GM23338 (cell line): ENCODE results near the gene CSF3. TPM values are rescaled to one million over a fixed set of nuclear protein-coding genes. Genes with fewer than 3 reads are reported as not detected.

Source experiments
- ATAC-seq: fragments of 200-7000 bp; cut with Tn5 transposase; 3 replicates; pipeline ENCODE4 v1.9.1; 2020
- DNase-seq: peaks from one replicate; pipeline ENCODE4 v3.0.0-alpha.2; 2015; ENCODE audit warnings: low spot score
- H2AFZ ChIP-seq: fragments of 200-600 bp; sonication (generic); 2 replicates; pipeline ENCODE4 v1.8.0; 2016; ENCODE audit warnings: antibody characterized with exemption, mild to moderate bottlenecking, moderate library complexity
- H3F3A ChIP-seq: fragments of 200-600 bp; sonication (generic); replicated peaks from 2 replicates; pipeline ENCODE4 v1.8.0; 2017; ENCODE audit warnings: antibody characterized with exemption, mixed run types, low read depth
- H3K27ac ChIP-seq: fragments of 200-600 bp; sonication (generic); 2 replicates; pipeline ENCODE4 v1.6.1; 2016; ENCODE audit warnings: low read depth
- H3K27me3 ChIP-seq: fragments of 200-600 bp; sonication (generic); 2 replicates; pipeline ENCODE4 v1.8.0; 2016; ENCODE audit warnings: mild to moderate bottlenecking, mixed run types, moderate library complexity; ENCODE audit not compliant: insufficient read depth
- H3K36me3 ChIP-seq: fragments of 200-600 bp; sonication (generic); 2 replicates; pipeline ENCODE4 v1.8.0; 2016; ENCODE audit warnings: mild to moderate bottlenecking; ENCODE audit not compliant: insufficient read depth
- H3K4me1 ChIP-seq: fragments of 200-600 bp; sonication (generic); 2 replicates; pipeline ENCODE4 v1.8.0; 2016; ENCODE audit warnings: mild to moderate bottlenecking, moderate library complexity; ENCODE audit not compliant: insufficient read depth
- H3K4me2 ChIP-seq: fragments of 200-600 bp; sonication (generic); 2 replicates; pipeline ENCODE4 v1.7.1; 2017; ENCODE audit warnings: mixed run types
- H3K4me3 ChIP-seq: fragments of 200-600 bp; sonication (generic); 2 replicates; pipeline ENCODE4 v1.6.1; 2016; ENCODE audit warnings: mixed run types
- H3K79me2 ChIP-seq: fragments of 200-600 bp; sonication (generic); replicated peaks from 2 replicates; pipeline ENCODE4 v1.8.0; 2017; ENCODE audit warnings: mild to moderate bottlenecking; ENCODE audit not compliant: insufficient read depth
- H3K9me2 ChIP-seq: fragments of 200-600 bp; sonication (generic); 2 replicates; pipeline ENCODE4 v1.8.0; 2017; ENCODE audit not compliant: insufficient read depth
- H4K20me1 ChIP-seq: fragments of 200-600 bp; sonication (generic); replicated peaks from 2 replicates; pipeline ENCODE4 v1.8.0; 2017; ENCODE audit warnings: mild to moderate bottlenecking; ENCODE audit not compliant: insufficient read depth
- H3K27ac Mint-ChIP-seq: 2 replicates; pipeline ENCODE4 v1.8.0; 2020; ENCODE audit warnings: inconsistent platforms, mild to moderate bottlenecking, moderate library complexity, mixed read lengths
- H3K27me3 Mint-ChIP-seq: 3 replicates; pipeline ENCODE4 v1.8.0; 2022; ENCODE audit warnings: low read depth, mild to moderate bottlenecking, moderate library complexity, mixed read lengths, inconsistent platforms; ENCODE audit not compliant: insufficient read depth, poor library complexity
- H3K36me3 Mint-ChIP-seq: 3 replicates; pipeline ENCODE4 v1.8.0; 2021; ENCODE audit warnings: low read depth, mild to moderate bottlenecking, inconsistent platforms, moderate library complexity, mixed read lengths
- H3K4me1 Mint-ChIP-seq: 3 replicates; pipeline ENCODE4 v1.8.0; 2020; ENCODE audit warnings: mild to moderate bottlenecking, inconsistent platforms, mixed read lengths
- H3K4me3 Mint-ChIP-seq: 3 replicates; pipeline ENCODE4 v1.8.0; 2021; ENCODE audit warnings: moderate library complexity, mild to moderate bottlenecking, inconsistent platforms, mixed read lengths
- H3K9me3 Mint-ChIP-seq: 3 replicates; pipeline ENCODE4 v1.8.0; 2020; ENCODE audit warnings: moderate library complexity, mild to moderate bottlenecking, inconsistent platforms, mixed read lengths
- CREB1 ChIP-seq: fragments of 250-450 bp; sonication (Bioruptor Pico); IDR thresholded peaks from 2 replicates; pipeline ENCODE4 v1.5.0; 2020; ENCODE audit warnings: low read depth, mild to moderate bottlenecking, moderate library complexity
- CTCF ChIP-seq, 2 experiments: fragments of 200-600 bp in 1 of 2; sonication (generic) in 1 of 2; conservative IDR thresholded peaks; 2 replicates each; pipeline versions ENCODE4 v1.5.1 to v1.6.1; 2016 to 2017; ENCODE audit warnings: antibody characterized with exemption in 2 of 2, low read depth in 2 of 2, mild to moderate bottlenecking in 2 of 2, moderate library complexity in 1 of 2
- EZH2 ChIP-seq: fragments of 200-600 bp; sonication (generic); IDR thresholded peaks from one replicate; pipeline ENCODE4 v1.8.0; 2017; ENCODE audit warnings: antibody characterized with exemption, mild to moderate bottlenecking, low read depth; ENCODE audit not compliant: unreplicated experiment
- EZH2phosphoT487 ChIP-seq: fragments of 200-600 bp; sonication (generic); IDR thresholded peaks from one replicate; pipeline ENCODE4 v1.8.1; 2018; ENCODE audit warnings: antibody characterized with exemption; ENCODE audit not compliant: unreplicated experiment
- JUNB ChIP-seq: IDR thresholded peaks from one replicate; pipeline ENCODE4 v1.6.1; 2016; ENCODE audit warnings: antibody characterized with exemption; ENCODE audit not compliant: unreplicated experiment
- NANOG ChIP-seq: IDR thresholded peaks from 2 replicates; pipeline ENCODE4 v1.6.1; 2016; ENCODE audit warnings: antibody characterized with exemption, borderline replicate concordance
- POLR2AphosphoS5 ChIP-seq: IDR thresholded peaks from 2 replicates; pipeline ENCODE4 v1.6.1; 2016; ENCODE audit warnings: antibody characterized with exemption, low read depth
- REST ChIP-seq: IDR thresholded peaks from one replicate; pipeline ENCODE4 v1.6.1; 2018; ENCODE audit warnings: antibody characterized with exemption; ENCODE audit not compliant: unreplicated experiment
- STAT1 ChIP-seq: IDR thresholded peaks from one replicate; pipeline ENCODE4 v1.6.1; 2016; ENCODE audit warnings: antibody characterized with exemption; ENCODE audit not compliant: unreplicated experiment
- ZNF114 ChIP-seq: fragments of 250-450 bp; sonication (Bioruptor Pico); IDR thresholded peaks from 2 replicates; pipeline ENCODE4 v1.5.0; 2020; ENCODE audit warnings: mild to moderate bottlenecking, moderate library complexity
- ZNF331 ChIP-seq: fragments of 250-450 bp; sonication (Bioruptor Pico); IDR thresholded peaks from 2 replicates; pipeline ENCODE4 v1.5.0; 2020; ENCODE audit warnings: low read depth, mild to moderate bottlenecking, moderate library complexity
- polyA plus RNA-seq: library from polyadenylated mRNA; unstranded; fragments of >200 nt; fragmentation: Nextera tagmentation; extraction: Ambion mirVana; gene quantifications from 2 replicates; pipeline ENCODE4 v1.2.1, GENCODE V29; 2016
- total RNA-seq: library from RNA; depleted of rRNA; stranded (reverse); fragments of >200 nt; shearing (Covaris generic); gene quantifications from 2 replicates; pipeline ENCODE4 v1.2.3, GENCODE V29; 2014
- TF ChIP-seq, protein P1 (sequence below): fragments of 250-450 bp; sonication (Bioruptor Pico); IDR thresholded peaks from 2 replicates; pipeline ENCODE4 v1.5.0; 2020; ENCODE audit warnings: mild to moderate bottlenecking, moderate library complexity

The CSF3 gene
- total and polyA plus RNA-seq, 2 experiments from 2014 or later, result not detected

DNA sequence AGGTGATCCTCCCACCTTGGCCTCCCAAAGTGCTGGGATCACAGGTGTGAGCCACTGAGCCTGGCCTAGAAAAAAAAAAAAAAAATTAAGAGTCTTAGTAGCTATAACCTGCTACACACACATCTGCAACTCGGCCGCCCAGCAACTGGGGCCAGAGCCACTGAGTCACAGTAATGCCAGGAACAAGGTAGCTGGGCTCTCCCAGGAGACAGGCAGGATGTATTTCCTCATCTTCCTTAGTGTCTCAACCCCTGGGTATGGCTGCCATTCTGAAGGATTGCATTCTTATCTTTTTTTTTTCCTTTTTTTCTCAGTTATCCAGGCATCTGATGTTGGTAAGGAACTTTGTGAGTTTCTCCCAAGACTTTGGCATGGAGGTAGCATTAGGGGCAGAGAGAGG, 41.7 kb upstream of the CSF3 start:
- no peak overlapping the region for H3K4me3 ChIP-seq
- no peaks in the 10 kb centered on the region for H3K36me3 ChIP-seq
- H3F3A ChIP-seq, result no peaks in the 10 kb centered on the region
- no peaks in the 10 kb centered on the region; the same call in 1 of the 2 replicates for H3K27me3 ChIP-seq
- Mint-ChIP-seq H3K4me1 (no peaks in the 10 kb centered on the region; the same call in 2 of the 3 replicates), H3K27ac (no peak overlapping the region), H3K4me3 (no peak overlapping the region), H3K9me3 (no peaks in the 10 kb centered on the region), H3K27me3 (peaks cover 9% of the 10 kb centered on the region), H3K36me3 (no peaks in the 10 kb centered on the region)
- TF ChIP-seq, protein P1, sequence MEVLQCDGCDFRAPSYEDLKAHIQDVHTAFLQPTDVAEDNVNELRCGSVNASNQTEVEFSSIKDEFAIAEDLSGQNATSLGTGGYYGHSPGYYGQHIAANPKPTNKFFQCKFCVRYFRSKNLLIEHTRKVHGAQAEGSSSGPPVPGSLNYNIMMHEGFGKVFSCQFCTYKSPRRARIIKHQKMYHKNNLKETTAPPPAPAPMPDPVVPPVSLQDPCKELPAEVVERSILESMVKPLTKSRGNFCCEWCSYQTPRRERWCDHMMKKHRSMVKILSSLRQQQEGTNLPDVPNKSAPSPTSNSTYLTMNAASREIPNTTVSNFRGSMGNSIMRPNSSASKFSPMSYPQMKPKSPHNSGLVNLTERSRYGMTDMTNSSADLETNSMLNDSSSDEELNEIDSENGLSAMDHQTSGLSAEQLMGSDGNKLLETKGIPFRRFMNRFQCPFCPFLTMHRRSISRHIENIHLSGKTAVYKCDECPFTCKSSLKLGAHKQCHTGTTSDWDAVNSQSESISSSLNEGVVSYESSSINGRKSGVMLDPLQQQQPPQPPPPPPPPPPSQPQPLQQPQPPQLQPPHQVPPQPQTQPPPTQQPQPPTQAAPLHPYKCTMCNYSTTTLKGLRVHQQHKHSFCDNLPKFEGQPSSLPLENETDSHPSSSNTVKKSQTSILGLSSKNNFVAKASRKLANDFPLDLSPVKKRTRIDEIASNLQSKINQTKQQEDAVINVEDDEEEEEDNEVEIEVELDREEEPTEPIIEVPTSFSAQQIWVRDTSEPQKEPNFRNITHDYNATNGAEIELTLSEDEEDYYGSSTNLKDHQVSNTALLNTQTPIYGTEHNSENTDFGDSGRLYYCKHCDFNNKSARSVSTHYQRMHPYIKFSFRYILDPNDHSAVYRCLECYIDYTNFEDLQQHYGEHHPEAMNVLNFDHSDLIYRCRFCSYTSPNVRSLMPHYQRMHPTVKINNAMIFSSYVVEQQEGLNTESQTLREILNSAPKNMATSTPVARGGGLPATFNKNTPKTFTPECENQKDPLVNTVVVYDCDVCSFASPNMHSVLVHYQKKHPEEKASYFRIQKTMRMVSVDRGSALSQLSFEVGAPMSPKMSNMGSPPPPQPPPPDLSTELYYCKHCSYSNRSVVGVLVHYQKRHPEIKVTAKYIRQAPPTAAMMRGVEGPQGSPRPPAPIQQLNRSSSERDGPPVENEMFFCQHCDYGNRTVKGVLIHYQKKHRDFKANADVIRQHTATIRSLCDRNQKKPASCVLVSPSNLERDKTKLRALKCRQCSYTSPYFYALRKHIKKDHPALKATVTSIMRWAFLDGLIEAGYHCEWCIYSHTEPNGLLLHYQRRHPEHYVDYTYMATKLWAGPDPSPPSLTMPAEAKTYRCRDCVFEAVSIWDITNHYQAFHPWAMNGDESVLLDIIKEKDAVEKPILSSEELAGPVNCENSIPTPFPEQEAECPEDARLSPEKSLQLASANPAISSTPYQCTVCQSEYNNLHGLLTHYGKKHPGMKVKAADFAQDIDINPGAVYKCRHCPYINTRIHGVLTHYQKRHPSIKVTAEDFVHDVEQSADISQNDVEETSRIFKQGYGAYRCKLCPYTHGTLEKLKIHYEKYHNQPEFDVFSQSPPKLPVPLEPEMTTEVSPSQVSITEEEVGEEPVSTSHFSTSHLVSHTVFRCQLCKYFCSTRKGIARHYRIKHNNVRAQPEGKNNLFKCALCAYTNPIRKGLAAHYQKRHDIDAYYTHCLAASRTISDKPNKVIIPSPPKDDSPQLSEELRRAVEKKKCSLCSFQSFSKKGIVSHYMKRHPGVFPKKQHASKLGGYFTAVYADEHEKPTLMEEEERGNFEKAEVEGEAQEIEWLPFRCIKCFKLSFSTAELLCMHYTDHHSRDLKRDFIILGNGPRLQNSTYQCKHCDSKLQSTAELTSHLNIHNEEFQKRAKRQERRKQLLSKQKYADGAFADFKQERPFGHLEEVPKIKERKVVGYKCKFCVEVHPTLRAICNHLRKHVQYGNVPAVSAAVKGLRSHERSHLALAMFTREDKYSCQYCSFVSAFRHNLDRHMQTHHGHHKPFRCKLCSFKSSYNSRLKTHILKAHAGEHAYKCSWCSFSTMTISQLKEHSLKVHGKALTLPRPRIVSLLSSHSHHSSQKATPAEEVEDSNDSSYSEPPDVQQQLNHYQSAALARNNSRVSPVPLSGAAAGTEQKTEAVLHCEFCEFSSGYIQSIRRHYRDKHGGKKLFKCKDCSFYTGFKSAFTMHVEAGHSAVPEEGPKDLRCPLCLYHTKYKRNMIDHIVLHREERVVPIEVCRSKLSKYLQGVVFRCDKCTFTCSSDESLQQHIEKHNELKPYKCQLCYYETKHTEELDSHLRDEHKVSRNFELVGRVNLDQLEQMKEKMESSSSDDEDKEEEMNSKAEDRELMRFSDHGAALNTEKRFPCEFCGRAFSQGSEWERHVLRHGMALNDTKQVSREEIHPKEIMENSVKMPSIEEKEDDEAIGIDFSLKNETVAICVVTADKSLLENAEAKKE (CRISPR knock-in tag), result no peak
- TF ChIP-seq CTCF (conservative IDR thresholded peaks at IDR 0.05; ENCODE audit: low read depth in 2 of 2) (no peak), STAT1 (no peak), POLR2AphosphoS5 (no peak), ZNF331 (CRISPR knock-in tag) (no peak), EZH2phosphoT487 (no peak), JUNB (no peak), ZNF114 (CRISPR knock-in tag) (no peak), EZH2 (no peak), REST (no peak), NANOG (no peak), CREB1 (no peak)
- H2AFZ ChIP-seq, result 0 out of 2 replicates have a peak overlapping the region, but pooled peaks have one; percentile 14
- ATAC-seq, result no peak
- no peak for DNase-seq
- H4K20me1 ChIP-seq, result no peaks in the 10 kb centered on the region
- no peak overlapping the region for H3K27ac ChIP-seq
- H3K79me2 ChIP-seq, result no peaks in the 10 kb centered on the region
- H3K4me1 ChIP-seq, result no peaks in the 10 kb centered on the region
- no peaks in the 10 kb centered on the region for H3K9me2 ChIP-seq
- H3K4me2 ChIP-seq, result no peak overlapping the region
